T-helper 9 cell (primary cell): ENCODE measurements around the gene VAPB.
"Not testable (repeated sequence)": the region's sequence is repeated elsewhere in the genome, so short reads cannot be mapped to it uniquely, and the experiment has no call there.

Experiments
- DNase-seq: peaks from one replicate; pipeline ENCODE4 v3.0.0-alpha.2; 2020
- total RNA-seq, 2 donors: gene quantifications; one replicate each; lab custom pipeline; 2026; lab: John Stamatoyannopoulos, UW

The VAPB gene, protein sequence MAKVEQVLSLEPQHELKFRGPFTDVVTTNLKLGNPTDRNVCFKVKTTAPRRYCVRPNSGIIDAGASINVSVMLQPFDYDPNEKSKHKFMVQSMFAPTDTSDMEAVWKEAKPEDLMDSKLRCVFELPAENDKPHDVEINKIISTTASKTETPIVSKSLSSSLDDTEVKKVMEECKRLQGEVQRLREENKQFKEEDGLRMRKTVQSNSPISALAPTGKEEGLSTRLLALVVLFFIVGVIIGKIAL
- 33.5 to 38.4 reads per million in 2 donors for total RNA-seq

DNA sequence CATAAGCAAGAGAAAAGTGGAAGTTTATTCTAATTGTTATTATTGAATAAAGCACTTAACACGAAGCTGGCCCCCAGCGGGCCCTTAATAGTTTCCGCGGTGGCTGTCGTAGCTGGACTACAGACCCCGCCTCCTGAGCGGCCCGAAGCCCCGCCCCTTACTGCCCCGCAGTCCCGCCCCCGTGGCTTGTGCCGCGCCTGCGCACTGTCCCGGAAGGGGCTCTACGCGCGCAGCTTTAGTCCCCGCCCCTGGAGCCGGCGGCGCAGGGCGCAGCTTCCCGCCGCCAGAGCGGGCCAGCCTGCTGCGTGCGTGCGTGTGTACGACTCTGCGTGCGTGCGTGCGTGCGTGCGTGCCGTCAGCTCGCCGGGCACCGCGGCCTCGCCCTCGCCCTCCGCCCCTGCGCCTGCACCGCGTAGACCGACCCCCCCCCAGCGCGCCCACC is at the start of gene VAPB:
VAPB (plus strand) TSS at position 348 of the 442 bp plus-strand sequence. CDS start 231 bp downstream, outside the sequence.
- peak; percentile 95 for DNase-seq

DNA sequence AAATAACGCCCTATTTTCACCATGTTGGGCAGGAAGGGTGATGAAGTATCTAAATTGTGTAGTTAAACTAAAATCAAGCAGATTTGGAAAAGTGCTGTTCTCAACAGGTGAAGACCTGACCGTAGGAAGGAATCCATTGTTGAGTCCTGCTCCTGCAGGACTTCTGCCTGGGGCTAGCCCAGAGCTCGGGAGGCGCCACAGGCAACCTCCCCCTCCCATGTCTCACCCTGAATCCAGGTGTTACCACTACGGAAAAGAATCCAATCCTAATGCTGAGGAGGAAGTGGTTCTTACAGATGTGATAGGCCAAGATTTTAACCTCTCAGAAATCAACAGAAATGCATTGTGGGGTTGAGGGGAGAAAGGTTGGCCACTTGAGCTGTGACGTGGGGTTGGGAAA is 49.3 kb upstream of the VAPB start:
- DNase-seq = no peak

DNA sequence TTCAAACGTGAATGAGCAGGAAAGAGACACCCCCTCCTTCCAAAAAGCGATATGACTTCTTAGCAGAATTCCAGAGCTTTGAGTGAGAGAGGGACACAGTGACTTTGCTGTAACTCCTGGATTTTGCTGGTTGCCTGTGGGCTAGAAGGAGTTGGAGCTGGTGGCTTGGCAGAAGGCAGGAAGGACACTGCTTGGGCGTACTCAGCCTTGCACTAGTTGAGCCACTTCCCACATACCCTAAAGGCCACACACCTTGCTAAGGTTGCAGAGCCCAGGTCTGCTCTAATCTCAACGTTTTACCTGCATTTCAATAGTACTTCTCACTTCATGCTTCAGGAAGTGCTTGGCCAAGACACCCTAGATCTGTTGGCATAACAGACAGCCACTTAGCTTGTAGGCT is 48.9 kb upstream of the VAPB start:
- DNase-seq = no peak

DNA sequence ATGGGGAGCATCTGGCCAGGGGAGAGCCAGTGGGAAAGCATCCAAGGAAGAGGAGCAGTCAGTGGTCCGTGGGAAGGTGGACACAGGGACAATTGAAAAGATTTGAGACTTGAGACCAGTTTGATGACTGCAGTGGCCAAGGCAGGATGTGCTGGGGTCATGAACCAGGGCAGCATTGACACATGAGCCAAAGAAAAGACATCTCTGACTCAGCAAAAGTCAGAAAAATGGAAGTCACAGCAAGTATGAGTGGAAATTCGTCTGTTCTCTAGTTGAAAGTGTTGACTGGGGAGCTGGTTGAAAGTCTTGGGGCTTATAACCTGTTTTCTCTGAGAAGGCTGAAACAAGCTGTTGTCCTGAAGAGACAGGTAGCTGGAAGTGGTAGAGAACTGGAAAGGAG is 48.2 kb upstream of the VAPB start:
- no peak for DNase-seq

DNA sequence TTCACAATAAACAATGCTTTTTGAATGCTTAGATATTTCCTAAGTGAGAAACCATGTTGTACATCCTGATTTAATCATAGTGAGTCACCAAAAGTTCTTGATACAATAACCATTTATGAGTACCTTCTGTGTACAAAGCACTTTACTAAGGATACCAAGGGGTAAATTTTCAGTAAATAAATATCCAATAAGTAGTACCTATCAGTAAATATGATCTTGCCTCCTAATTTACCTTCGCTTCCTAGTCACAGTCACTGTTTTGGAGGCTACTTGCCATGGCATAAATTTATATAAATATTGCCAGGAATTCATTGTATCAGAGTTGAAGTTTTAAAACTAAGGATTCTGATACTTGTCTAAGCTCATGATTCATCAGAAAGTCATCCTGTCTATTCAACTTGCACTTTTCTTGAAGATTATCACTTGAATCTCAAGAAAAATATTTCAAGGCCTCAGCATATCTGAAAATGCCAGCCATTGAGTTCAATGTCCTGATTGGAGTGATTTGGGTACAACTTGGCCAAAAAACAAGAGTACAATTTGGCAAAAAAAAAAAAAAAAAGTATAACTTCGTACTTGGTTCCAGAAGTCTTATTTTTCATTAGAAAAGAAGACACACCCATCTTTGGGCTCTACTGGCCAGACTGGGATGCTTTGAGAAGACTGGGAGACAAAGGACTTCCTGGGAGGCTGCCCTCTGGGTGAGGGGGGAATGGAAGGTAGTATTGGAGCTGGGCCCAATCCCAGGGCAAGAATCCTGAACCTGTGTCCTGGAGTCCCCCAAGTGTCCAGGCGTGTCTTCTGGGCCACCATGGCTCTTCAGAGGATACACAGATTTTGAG is 46.7 kb upstream of the VAPB start:
- no peak for DNase-seq

DNA sequence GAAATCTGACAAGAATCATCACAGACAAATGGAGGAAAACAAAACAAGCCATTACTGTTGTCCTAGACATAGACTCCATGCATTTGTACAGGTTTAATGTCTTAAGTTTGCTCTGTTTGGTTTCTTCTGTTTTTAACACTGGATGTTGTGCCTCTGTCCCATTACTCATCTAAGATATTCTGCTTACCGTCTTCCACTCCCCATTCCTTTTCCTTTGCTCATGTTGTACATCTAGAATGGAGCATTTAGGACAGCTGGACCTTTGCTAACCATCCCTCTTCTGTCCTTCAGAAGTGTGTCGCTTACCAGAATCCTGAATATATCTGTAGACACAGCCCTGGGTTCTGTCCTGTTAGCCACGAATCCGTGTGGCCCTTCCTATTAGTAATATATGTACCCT is 44.3 kb upstream of the VAPB start:
- no peak for DNase-seq

DNA sequence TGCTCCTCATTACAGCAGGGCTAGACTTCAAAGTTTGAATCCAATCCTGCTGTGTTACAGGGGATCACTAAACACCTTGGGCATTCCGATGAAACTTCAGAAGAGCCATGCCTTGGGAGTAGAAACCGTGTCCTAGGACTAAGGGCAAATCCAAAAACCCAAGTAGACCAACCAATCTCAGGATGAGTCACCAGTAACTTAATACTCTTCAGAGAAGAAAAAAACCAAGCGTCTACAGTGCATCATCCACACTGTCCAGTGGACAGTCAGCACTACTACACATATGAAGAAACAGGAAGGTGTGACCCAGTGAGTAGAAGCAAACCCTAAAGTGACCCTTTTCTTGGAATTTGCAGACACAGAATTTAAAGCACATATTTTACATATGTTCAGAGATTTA is 39.5 kb upstream of the VAPB start:
- DNase-seq = no peak

DNA sequence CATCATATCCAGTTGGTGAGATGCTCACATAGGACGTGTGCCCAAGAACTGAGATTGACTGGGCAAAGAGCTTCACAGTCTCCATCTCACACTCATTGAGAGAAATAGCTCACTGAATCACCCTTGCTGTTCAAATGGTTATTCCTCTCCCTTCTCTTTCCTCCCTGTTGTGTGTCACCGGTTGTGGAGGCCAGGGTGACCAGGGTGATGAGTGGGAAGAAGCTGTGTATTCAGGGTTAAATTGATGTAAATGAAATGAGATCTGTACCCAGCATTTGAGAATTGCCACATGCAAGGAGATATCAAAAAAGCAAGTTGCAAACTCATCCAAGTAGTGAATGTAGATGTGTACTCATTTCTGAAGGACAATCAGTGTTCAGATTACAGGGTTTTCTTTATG is 36.6 kb upstream of the VAPB start:
- no peak for DNase-seq

DNA sequence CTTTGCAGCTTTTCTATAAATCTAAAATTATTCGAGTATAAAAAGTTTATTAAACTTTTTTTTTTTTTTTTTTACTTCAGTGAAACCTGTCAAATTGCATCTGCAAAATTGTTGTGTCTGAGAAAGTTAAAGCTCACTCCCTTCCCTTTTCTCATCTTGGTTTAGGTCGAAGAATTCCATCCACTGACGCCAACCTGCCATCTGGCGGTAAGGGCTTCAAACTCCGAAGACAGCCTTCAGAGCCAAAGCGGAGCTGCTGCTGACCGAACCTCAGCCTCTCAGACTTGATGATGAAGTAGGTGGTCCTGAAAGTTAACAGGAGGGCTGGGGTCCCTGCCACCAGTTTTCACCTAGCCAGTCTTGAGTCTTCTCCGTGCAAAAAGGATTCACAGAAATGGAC is 29.6 kb upstream of the VAPB start:
- no peak for DNase-seq

DNA sequence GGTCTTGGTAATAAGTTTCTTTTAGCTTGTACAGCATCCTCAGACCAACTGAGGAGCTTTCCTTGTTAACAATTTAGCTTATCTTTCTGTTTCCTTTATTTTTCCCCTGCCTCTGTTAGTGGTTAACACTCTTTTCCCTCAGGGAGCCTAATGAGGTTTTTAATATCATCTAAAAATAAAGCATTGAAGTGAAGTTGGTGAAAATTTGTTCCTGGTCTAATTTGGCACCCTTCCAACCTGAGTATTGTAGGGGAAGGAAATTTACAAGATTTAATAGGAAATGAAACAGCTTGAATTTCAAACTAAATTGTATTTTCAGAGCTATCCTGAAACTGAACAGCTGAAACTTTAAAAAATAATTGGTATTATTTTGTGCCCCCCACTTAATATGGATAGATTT is 28.1 kb upstream of the VAPB start:
- no peak for DNase-seq

DNA sequence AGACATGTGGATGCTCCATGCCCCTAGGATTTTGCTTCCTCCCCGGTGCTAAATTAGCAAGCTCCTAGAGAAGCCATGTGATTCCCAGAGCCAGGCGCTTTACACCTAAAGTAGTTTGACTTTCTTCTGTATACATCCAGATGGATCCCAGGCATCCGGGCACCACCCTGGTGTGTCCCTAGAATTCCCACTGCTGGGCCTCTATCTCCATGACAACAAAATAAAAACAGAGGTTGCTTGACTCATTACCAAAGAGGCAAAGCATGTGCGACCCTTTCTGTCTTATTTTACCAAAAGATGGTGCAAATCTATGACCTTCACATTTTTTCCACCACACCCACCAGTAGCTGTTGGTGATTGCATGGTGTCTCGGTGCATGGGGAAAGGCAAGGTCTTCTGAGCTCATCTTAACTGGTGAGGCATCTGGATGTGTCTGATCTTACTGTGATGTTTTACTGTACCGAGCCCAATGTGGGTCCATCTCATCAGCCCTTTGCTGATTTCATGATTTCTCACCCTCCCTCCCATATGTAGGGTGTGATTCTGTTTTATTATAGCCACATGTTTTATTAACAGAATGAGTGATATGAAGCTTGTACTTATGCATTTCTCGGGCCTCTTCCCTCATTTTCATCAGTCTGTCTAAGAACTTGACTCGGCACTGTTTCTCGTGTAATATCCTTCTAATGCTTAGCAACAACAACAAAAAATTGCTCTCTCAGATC is 27.4 kb upstream of the VAPB start:
- no peak for DNase-seq

DNA sequence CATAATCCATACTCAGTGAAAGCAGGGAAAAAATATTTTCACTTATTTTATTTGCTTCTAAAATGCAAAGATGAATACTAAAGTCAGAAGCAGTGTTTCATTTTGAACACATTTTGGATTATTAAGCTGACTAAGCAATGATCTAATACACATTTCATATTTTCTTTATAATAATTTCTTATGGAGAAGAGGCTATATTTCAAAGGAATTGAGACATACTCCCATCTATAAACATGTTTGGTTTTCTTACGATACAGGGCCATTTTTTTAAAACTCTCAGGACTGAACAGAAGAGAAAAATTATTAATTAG is 26.9 kb upstream of the VAPB start:
- no peak for DNase-seq

DNA sequence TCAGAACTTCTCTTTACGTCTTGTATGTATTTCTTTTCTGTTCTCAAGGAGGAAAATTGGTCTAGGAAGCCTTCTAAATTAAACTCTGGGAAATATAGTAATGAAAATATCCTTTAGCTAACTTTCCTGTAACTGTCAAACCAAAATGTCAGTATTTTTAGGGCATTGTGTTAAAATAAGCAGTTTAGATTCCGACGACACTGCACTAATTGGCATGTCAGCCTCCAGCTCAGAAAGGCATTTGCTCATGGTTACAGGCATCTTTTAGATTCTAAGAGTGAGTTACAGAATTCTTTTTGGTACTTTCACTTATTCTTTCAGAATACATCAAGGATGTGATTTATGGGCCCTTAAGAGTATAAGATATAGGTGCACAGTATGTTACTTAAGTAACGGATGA is 26.1 kb upstream of the VAPB start:
- no peak for DNase-seq

DNA sequence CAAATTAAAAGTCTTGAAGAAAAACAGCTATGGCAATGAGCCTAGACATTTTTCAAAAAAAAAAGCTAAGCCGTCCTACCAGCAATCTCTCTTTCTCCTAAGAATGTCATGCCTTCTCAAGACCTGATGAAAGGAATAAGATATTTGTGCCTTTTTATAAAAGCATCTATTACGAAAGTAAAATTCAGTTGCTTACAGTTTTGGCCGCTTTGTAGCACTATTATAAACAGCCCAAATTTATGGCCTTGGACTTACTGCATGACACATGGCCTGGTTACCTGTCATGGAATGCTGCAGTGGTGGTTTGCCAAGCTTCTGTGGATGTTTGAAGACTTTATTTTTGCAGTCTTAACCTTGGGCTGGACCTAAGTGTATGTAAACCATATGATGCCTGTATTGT is 22.2 kb upstream of the VAPB start:
- DNase-seq = no peak

DNA sequence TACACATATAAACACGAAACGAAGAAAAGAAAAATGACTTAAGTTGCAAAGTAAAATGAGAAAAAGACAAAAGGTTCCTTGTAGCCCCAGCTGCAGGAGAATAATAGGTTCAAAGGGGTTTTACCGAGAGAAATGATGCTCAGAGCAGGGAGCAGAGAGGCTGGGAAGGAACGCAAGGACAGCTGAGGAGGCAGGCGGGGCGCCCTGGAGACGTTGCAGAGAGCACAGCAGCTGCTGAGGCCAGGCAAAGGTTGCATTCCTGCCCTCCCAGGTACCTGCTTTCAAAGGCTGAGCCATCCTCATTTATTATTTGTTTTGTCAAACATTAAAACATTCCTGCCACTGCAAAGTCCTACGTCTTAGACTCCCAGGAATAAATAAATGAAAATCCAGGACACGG is 16.2 kb upstream of the VAPB start:
- no peak for DNase-seq

DNA sequence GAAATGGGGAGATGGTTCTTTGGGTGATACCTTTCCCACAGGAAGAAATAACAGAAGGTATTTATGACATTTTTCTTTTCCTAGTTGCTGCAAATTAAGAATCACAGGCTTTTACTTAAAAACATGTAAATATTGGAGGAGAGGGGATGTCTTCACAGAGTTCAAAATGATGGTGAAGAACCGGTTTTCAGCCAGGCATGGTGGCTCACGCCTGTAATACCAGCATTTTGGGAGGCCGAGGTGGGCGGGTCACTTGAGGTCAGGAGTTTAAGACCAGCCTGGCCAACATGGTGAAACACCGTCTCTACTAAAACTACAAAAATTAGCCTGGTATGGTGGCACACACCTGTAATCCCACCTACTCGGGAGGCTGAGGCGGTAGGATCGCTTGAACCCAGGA is 15.7 kb upstream of the VAPB start:
- not testable (repeated sequence) for DNase-seq

DNA sequence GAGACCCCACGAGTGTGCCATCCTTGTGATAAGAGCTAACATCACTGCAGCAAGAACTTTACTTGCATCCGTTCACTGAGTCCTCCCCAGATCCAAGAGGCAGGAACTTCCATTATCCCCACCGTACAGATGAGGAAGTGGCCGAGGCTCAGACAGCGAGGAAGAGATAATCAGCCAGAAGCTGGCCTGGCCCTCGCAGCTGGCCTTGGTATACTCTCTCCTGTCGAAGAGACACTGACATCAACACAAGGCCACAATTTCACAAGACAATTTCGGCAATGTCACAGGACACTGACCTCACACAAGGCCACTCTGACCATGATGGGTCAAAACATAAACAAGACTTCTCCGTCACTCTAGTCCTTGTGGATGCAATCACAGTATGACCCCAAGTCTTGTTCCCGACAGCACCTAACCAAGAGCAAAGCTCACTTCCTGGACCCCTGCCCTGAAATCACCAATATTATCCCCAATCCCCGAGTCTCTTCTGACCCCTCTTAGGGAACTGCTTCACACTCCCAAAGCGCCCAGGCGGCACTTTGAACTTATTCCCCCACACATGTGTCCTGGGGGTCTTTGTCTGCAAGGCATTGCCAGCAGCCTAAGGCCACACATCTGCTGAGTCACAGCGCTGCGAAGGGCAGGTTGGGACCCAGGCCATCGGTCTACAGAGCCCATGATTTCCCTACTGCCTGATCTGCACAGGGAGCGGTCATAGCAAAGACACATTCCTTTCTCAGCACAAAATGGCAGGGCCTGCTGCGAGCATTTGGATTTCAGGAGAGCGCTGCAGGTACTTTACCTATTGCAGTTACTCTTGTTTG is 14.8 kb upstream of the VAPB start:
- DNase-seq = no peak

DNA sequence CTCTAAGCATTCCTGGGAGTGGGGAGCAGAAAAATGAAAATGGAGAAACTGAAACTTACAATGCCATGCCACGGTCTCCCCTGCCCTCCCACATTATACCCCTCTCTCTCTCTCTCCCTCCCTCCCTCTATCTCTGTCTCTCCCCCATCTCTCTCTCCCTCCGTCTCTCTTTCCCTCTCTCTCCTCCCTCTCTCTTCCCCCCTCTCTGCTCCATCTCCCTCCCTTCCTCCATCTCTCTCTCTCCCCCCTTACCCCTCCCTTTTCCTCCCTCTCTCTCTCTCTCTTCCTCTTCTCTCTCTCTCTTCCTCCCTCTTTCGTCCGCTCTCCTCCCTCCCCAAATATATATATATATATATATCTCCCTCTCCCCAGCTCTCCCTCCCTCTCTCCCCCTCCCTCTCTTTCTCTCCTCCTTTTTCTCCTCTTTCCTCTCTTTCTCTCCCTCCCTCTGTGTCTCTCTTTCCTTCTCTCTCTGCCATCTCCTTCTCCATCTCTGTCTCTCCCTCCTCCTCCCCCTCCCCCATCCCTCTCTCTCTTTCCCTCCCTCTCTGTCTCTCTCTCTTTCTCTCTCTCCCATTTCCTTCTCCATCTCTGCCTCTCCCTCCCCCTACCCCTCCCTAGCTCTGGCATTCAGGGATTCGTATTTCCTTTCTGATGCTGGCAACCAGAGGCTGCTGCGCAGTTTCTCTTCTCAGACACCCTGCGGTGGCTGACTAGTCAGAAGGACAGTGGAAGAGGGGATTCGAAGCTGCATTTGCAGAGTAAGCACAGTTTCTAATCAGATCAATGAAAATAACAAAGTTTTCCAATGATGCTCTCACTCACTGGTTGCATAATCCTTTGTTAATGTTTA is 13.9 kb upstream of the VAPB start:
- DNase-seq = no peak

DNA sequence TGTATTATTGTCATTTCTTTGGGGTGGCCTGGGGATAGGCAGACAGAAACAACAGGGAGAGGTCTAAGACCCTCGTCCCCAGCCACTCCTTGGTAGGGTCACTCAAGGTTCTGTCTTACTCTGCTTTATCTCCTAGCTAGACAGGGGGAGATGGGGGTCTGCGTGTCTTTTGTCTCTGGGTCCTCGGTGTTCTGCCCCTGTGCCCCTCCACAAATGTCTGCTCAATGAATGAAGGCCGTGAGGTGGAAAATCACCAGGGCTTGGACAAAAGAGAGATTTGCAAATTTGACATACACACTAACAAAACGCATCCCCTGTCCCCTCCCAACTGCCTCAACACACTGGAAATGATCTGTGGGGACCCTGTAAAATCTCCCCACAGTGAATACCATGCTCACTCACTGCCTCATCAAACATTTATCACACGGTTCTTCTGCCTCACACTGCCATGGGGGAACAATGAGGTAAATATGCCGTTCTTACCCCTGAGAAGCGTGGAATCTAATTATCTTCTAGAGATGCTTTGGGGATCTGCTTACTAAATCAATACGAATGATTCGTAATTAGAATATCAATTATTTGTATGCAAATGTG is 13.2 kb upstream of the VAPB start:
- no peak for DNase-seq

DNA sequence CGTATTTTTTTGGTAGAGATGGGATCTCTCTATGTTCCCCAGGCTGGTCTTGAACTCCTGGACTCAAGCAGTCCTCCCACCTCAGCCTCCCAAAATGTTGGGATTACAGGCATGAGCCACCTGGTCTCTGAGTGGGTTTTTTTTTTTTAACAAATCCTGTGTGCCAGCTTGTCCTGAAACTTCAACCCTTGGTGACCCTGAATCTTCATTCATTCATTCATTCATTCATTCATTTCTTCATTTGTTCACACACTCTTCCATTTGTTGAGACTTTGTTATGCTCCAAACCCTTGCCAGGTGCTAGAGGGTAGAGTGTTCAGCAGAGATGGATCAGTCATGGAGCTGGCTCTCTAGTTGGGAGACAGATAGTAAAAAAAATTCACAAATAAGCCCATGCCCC is 12.0 kb upstream of the VAPB start:
- DNase-seq = no peak

DNA sequence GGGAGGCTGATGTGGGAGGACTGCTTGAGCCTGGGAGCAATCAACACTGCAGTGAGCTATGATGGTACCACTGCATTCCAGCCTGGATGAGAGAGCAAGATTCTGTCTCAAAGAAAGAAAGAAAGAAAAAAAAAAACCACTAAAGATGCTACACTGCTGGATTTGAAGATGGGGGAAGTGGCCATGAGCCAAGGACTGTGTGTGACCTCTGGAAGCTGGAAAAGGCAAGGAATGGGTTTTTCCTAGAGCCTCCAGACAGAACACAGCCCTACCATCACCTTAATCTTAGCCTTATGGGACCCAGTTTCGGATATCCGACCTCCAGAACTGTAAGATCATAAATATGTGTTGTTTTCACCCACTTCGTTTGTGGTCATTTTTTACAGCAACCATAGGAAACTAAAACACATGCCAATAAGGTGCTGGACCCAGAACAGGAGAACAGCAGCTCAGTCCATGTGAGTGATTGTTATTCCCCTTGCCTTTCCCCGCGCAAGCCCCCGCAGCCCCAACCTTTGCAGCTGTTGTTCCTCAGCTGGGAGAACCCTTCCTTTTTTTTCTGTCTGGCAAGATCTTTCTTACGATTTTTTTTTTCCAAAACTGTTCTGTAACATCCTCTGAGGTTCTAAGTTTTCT is 11.1 kb upstream of the VAPB start:
- no peak for DNase-seq
